ENCODE measurements around the gene NTN5. TPM values are rescaled to one million over a fixed set of nuclear protein-coding genes. Genes with fewer than 3 reads are reported as not detected.
A peak's percentile ranks its signal among the peaks of the same experiment; 100 is the strongest.
"Not testable (repeated sequence)": the region's sequence is repeated elsewhere in the genome, so short reads cannot be mapped to it uniquely, and the experiment has no call there.

The NTN5 gene
- total RNA-seq, 1 donor from 2014 or later, result 7.1 TPM

DNA sequence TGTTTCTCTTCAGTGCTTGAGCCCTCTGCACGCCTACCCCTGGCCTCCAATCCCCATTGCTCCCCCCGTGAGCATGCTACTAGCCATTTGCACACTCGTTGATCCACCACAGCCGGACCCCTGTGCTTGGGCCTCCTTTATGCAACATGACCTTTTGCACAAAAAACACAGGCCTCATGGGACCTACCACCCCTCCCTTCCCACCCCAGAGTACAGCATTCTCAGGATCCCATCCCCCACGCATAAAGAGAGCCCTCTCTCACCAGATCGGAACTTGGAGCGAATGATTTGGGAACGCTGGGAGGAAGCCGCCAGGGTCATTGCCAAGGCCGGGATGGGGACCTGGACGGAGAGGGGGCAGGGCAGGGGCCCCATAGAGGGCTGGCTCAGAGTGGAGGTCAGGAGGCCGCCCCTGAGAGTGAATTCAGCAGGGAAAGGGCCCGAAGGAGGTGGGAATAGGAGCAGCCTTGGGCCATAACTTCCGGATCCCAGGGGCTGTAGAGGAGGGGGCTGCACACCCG lies 46.0 kb upstream of the NTN5 start:
- Mint-ChIP-seq H3K27me3 (ENCODE audit: low read depth) (no peaks in the 10 kb centered on the region), H3K4me1 (peaks cover 42% of the 10 kb centered on the region), H3K27ac (peak overlapping the region; percentile 66), H3K4me3 (peak overlapping the region; percentile 22), H3K9me3 (no peaks in the 10 kb centered on the region), H3K36me3 (no peaks in the 10 kb centered on the region)
- no peak for DNase-seq (ENCODE audit: low spot score in 2 of 2, unreplicated experiment in 2 of 2)
- TF ChIP-seq, protein P1, sequence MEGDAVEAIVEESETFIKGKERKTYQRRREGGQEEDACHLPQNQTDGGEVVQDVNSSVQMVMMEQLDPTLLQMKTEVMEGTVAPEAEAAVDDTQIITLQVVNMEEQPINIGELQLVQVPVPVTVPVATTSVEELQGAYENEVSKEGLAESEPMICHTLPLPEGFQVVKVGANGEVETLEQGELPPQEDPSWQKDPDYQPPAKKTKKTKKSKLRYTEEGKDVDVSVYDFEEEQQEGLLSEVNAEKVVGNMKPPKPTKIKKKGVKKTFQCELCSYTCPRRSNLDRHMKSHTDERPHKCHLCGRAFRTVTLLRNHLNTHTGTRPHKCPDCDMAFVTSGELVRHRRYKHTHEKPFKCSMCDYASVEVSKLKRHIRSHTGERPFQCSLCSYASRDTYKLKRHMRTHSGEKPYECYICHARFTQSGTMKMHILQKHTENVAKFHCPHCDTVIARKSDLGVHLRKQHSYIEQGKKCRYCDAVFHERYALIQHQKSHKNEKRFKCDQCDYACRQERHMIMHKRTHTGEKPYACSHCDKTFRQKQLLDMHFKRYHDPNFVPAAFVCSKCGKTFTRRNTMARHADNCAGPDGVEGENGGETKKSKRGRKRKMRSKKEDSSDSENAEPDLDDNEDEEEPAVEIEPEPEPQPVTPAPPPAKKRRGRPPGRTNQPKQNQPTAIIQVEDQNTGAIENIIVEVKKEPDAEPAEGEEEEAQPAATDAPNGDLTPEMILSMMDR (IDR thresholded peaks at IDR 0.05; ENCODE audit: unreplicated experiment), result no peak

DNA sequence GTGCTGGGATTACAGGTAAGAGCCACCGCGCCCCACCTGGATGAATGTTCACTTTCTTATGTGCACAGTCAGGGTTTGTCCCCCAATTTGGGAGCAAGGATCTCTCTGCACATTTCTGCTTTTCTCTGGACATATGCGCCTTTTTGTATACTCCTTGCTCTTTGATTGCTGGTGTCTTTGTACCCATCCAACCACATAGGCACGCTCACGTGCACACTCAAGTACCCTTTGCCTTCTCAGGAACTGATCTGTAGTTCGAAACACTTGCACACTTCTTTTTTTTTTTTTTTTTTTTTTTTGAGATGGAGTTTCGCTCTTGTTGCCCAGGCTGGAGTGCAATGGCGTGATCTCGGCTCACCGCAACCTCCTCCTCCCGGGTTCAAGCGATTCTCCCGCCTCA lies 45.3 kb upstream of the NTN5 start:
- H3K27ac Mint-ChIP-seq; H3K4me3 Mint-ChIP-seq; DNase-seq (ENCODE audit: low spot score in 2 of 2, unreplicated experiment in 2 of 2); H3K9me3 Mint-ChIP-seq; H3K27me3 Mint-ChIP-seq (ENCODE audit: low read depth); H3K36me3 Mint-ChIP-seq: not testable (repeated sequence)
- peaks cover 44% of the 10 kb centered on the region for H3K4me1 Mint-ChIP-seq

DNA sequence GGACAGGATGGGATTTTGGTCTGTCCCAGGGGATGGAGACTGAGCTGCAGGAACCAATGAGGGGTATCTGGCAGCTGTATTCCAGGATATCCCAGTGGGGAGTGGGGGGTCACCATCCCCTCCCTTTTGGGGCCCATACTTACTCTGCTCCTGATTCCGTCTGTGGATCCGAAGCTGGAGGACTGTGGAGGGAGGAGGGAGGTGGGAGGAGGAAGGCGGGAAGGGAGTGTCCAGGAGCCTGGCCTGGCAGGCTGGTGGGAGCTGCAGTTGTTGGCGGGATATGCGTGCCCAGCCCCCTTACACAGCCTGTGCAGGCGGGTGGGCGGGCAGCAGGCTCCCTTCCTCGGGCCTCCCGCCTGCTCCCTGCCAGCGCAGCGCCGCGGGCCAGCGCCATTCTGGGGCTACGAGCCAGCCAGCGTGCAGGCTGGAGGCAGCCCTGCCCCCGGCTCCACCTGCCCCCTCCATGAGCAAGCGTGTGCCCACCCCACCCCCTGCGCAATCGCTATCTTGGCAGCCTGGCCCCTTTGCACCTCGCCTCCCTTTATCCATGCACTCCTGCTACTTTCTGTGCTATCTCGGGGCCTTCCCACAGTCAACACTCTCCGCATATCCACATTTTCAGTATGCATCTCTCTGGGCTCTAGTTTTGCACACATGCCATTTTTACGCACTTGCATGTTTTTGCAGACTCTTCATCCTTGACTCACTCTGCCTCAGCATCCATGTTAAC lies 43.9 kb upstream of the NTN5 start:
- Mint-ChIP-seq H3K4me3 (peak overlapping the region; percentile 49), H3K9me3 (no peaks in the 10 kb centered on the region), H3K4me1 (peaks cover 49% of the 10 kb centered on the region), H3K27me3 (ENCODE audit: low read depth) (no peaks in the 10 kb centered on the region), H3K36me3 (peaks cover 3% of the 10 kb centered on the region), H3K27ac (peak overlapping the region; percentile 97)
- DNase-seq (ENCODE audit: low spot score in 2 of 2, unreplicated experiment in 2 of 2), result peak in 1 of 2 experiments; percentile 60
- TF ChIP-seq, protein P1 (IDR thresholded peaks at IDR 0.05; ENCODE audit: unreplicated experiment), result no peak

DNA sequence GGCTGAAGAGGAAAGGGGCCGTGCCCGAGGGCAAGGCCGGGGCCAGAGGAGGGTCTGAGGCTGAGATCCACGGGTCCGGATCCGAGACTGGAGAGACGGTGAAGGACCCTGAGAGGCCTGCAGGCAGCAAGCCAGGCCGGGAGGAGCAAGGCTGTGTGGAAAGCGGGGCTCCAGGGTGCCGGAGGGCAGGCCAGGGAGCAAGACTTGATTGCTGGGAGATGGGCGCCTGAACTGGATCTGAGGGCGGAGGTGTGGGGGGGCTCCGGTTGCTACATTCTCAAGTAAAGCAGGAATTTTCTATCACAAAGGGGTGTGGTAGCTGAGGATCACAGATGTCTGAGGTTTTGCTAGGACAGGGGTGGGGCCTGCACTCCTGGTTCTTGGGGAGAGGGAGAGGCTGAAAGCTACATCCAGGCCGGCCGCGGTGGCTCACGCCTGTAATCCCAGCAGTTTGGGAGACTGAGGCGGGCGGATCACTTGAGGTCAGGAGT lies 42.9 kb upstream of the NTN5 start:
- H3K9me3 Mint-ChIP-seq, result peaks cover 4% of the 10 kb centered on the region
- H3K4me3 Mint-ChIP-seq, result peak overlapping the region; percentile 90
- peak overlapping the region; percentile 97 for H3K27ac Mint-ChIP-seq
- no peak for DNase-seq (ENCODE audit: low spot score in 2 of 2, unreplicated experiment in 2 of 2)
- H3K4me1 Mint-ChIP-seq, result peaks cover 47% of the 10 kb centered on the region
- no peaks in the 10 kb centered on the region for H3K27me3 Mint-ChIP-seq (ENCODE audit: low read depth)
- H3K36me3 Mint-ChIP-seq, result peaks cover 9% of the 10 kb centered on the region
- TF ChIP-seq, protein P1 (IDR thresholded peaks at IDR 0.05; ENCODE audit: unreplicated experiment), result no peak

DNA sequence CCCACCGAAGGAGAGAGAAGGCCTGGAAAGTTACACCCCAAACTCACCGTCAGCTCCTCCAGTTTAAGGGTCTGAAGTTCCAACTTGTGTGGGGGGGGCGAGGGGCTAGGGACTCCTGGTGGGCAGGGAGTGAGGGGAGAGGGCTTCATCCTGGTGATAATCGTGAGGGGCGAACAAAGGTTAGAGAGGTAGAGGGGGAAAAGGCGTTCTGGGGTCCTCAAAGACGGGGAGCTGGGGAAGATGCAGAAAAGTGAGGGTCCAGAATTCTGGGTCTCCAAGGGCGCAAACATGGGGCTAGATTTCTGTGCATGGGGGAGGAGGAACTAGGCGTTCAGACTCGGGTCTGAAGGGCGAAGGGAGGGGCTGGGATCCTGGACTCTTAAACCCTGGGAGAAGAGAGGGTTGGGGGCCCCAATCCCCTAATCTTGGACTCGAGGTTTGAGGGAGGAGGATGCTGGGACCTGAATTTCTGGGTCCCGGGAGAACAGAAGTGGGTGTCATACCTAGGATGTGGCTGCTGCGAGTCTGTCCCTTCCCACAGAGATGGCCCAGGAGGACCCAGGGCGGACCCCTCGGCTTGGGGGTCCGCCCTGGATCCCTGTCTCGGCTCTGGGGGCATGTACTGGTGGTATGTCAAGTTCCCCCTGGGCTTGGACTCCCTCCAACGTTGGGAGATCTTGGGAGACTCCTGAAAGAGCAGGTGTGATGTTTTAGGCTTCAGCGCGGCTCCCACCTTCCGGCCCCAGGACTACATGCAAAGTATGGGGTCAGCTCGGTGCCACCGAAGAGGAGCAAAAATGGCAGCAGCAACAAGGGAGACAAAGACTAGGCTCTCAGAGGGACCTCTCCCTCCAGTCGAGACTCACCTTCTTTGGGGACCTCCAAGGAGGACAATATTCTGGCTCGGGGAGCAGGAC lies 42.2 kb upstream of the NTN5 start:
- Mint-ChIP-seq H3K4me3 (peak overlapping the region; percentile 90), H3K9me3 (peaks cover 4% of the 10 kb centered on the region), H3K4me1 (peaks cover 40% of the 10 kb centered on the region), H3K36me3 (peaks cover 9% of the 10 kb centered on the region), H3K27ac (peak overlapping the region; percentile 97), H3K27me3 (ENCODE audit: low read depth) (no peaks in the 10 kb centered on the region)
- no peak for DNase-seq (ENCODE audit: low spot score in 2 of 2, unreplicated experiment in 2 of 2)
- TF ChIP-seq, protein P1 (IDR thresholded peaks at IDR 0.05; ENCODE audit: unreplicated experiment), result no peak
